HG03139 (cell line): ENCODE results near the gene ZNF783.
A peak's percentile ranks its signal among the peaks of the same experiment; 100 is the strongest.

Experiments
- ATAC-seq: cut with Tn5 transposase; IDR thresholded peaks from one replicate; pipeline ENCODE4 v1.9.1; 2021; ENCODE audit not compliant: unreplicated experiment

Gene ZNF783

GRCh38 chr7:149280661-149281507 lies 18.9 kb downstream of the ZNF783 start:
- no peak for ATAC-seq

- ATAC-seq = no peak
Observed at GRCh38 chr7:149281508-149282330, 19.7 kb downstream of the ZNF783 start.

- ATAC-seq = no peak
Observed at GRCh38 chr7:149282331-149282655, 20.3 kb downstream of the ZNF783 start.

- ATAC-seq = no peak
Observed at GRCh38 chr7:149283321-149283720, 21.3 kb downstream of the ZNF783 start.

GRCh38 chr7:149284343-149284742 lies 22.3 kb downstream of the ZNF783 start:
- ATAC-seq = no peak

- peak; percentile 96 for ATAC-seq
Observed at GRCh38 chr7:149284850-149285585, 23.0 kb downstream of the ZNF783 start.

GRCh38 chr7:149285603-149286002 lies 23.6 kb downstream of the ZNF783 start:
- no peak for ATAC-seq

GRCh38 chr7:149286811-149287400 lies 24.9 kb downstream of the ZNF783 start:
- no peak for ATAC-seq

- ATAC-seq = no peak
Observed at GRCh38 chr7:149287622-149288021, 25.6 kb downstream of the ZNF783 start.

GRCh38 chr7:149289262-149289661 lies 27.3 kb downstream of the ZNF783 start:
- ATAC-seq = no peak

- no peak for ATAC-seq
Observed at GRCh38 chr7:149289856-149290255, 27.9 kb downstream of the ZNF783 start.

GRCh38 chr7:149291036-149291780 lies 29.2 kb downstream of the ZNF783 start:
- no peak for ATAC-seq

GRCh38 chr7:149291781-149292461 lies 29.9 kb downstream of the ZNF783 start:
- no peak for ATAC-seq

- no peak for ATAC-seq
Observed at GRCh38 chr7:149292462-149292823, 30.4 kb downstream of the ZNF783 start.

- ATAC-seq = no peak
Observed at GRCh38 chr7:149293338-149293737, 31.3 kb downstream of the ZNF783 start.

GRCh38 chr7:149293946-149294633 lies 32.1 kb downstream of the ZNF783 start:
- no peak for ATAC-seq

- ATAC-seq = no peak
Observed at GRCh38 chr7:149294634-149295480, 32.9 kb downstream of the ZNF783 start.

GRCh38 chr7:149295481-149295850 lies 33.5 kb downstream of the ZNF783 start:
- no peak for ATAC-seq

GRCh38 chr7:149296368-149296767 lies 34.4 kb downstream of the ZNF783 start:
- no peak for ATAC-seq
